ENCODE data around the gene SERPINA5. TPM values are rescaled to one million over a fixed set of nuclear protein-coding genes. Genes with fewer than 3 reads are reported as not detected.

Gene SERPINA5
- total and polyA plus RNA-seq, 2 donors (not counting 1 experiment from before 2014, with no cell fraction given), result not detected

GRCh38 chr14:94613720-94614644 lies 32.8 kb downstream of the SERPINA5 start:
- Histone ChIP-seq H3K4me3 (replicated peaks in 1 of 4; ENCODE audit: control extremely low read depth in 1 of 4, insufficient read depth in 1 of 4, low read depth in 3 of 4, low read length in 4 of 4) (no peak overlapping the region), H3K4me1 (ENCODE audit: control insufficient read depth, extremely low read depth, insufficient read depth, low read length) (no peaks in the 10 kb centered on the region), H3K36me3 (ENCODE audit: control insufficient read depth, insufficient read depth, low read length) (no peaks in the 10 kb centered on the region), H2AFZ (ENCODE audit: low read length) (no peak overlapping the region), H3K9me3 (ENCODE audit: control insufficient read depth, insufficient read depth, low read depth, low read length) (no peaks in the 10 kb centered on the region), H3K27ac (ENCODE audit: insufficient read depth, low read length) (no peak overlapping the region), H4K20me1 (ENCODE audit: control insufficient read depth, extremely low read depth, insufficient read depth, low read length) (no peaks in the 10 kb centered on the region), H3K79me2 (ENCODE audit: control insufficient read depth, insufficient read depth, low read length) (no peaks in the 10 kb centered on the region), H3K27me3 (ENCODE audit: control insufficient read depth, insufficient read depth, low read length) (no peaks in the 10 kb centered on the region), H3K9ac (ENCODE audit: insufficient read depth, low read length) (no peak overlapping the region), H3K4me2 (ENCODE audit: extremely low read depth, insufficient read depth, low read length) (no peak overlapping the region)
- TF ChIP-seq EZH2 (IDR thresholded peaks at IDR 0.05; ENCODE audit: low read length, missing control alignments) (no peak), CTCF (conservative IDR thresholded peaks at IDR 0.05 in 1 of 2, IDR thresholded peaks at IDR 0.05 in 1 of 2; ENCODE audit: low read depth in 1 of 2, low read length in 2 of 2) (no peak)
- no peak for DNase-seq (ENCODE audit: low read depth in 2 of 2)

- Histone ChIP-seq H3K9ac (ENCODE audit: insufficient read depth, low read length) (no peak overlapping the region), H3K4me1 (ENCODE audit: control insufficient read depth, extremely low read depth, insufficient read depth, low read length) (no peaks in the 10 kb centered on the region), H3K27ac (ENCODE audit: insufficient read depth, low read length) (no peak overlapping the region), H3K9me3 (ENCODE audit: control insufficient read depth, insufficient read depth, low read depth, low read length) (no peaks in the 10 kb centered on the region), H3K4me3 (replicated peaks in 1 of 4; ENCODE audit: control extremely low read depth in 1 of 4, insufficient read depth in 1 of 4, low read depth in 3 of 4, low read length in 4 of 4) (no peak overlapping the region), H4K20me1 (ENCODE audit: control insufficient read depth, extremely low read depth, insufficient read depth, low read length) (no peaks in the 10 kb centered on the region), H2AFZ (ENCODE audit: low read length) (no peak overlapping the region), H3K36me3 (ENCODE audit: control insufficient read depth, insufficient read depth, low read length) (no peaks in the 10 kb centered on the region), H3K4me2 (ENCODE audit: extremely low read depth, insufficient read depth, low read length) (no peak overlapping the region), H3K27me3 (ENCODE audit: control insufficient read depth, insufficient read depth, low read length) (no peaks in the 10 kb centered on the region), H3K79me2 (ENCODE audit: control insufficient read depth, insufficient read depth, low read length) (no peaks in the 10 kb centered on the region)
- TF ChIP-seq EZH2 (IDR thresholded peaks at IDR 0.05; ENCODE audit: low read length, missing control alignments), result no peak
- no peak for TF ChIP-seq CTCF (conservative IDR thresholded peaks at IDR 0.05 in 1 of 2, IDR thresholded peaks at IDR 0.05 in 1 of 2; ENCODE audit: low read depth in 1 of 2, low read length in 2 of 2)
- no peak for DNase-seq (ENCODE audit: low read depth in 2 of 2)
These were observed 33.6 kb downstream of the SERPINA5 start for GRCh38 chr14:94614802-94615201.

GRCh38 chr14:94615254-94615653 lies 34.0 kb downstream of the SERPINA5 start:
- Histone ChIP-seq H3K36me3 (ENCODE audit: control insufficient read depth, insufficient read depth, low read length) (no peaks in the 10 kb centered on the region), H4K20me1 (ENCODE audit: control insufficient read depth, extremely low read depth, insufficient read depth, low read length) (no peaks in the 10 kb centered on the region), H3K79me2 (ENCODE audit: control insufficient read depth, insufficient read depth, low read length) (no peaks in the 10 kb centered on the region), H3K9ac (ENCODE audit: insufficient read depth, low read length) (no peak overlapping the region), H3K9me3 (ENCODE audit: control insufficient read depth, insufficient read depth, low read depth, low read length) (no peaks in the 10 kb centered on the region), H3K4me1 (ENCODE audit: control insufficient read depth, extremely low read depth, insufficient read depth, low read length) (no peaks in the 10 kb centered on the region), H3K27me3 (ENCODE audit: control insufficient read depth, insufficient read depth, low read length) (no peaks in the 10 kb centered on the region), H3K27ac (ENCODE audit: insufficient read depth, low read length) (no peak overlapping the region), H3K4me2 (ENCODE audit: extremely low read depth, insufficient read depth, low read length) (no peak overlapping the region), H3K4me3 (replicated peaks in 1 of 4; ENCODE audit: control extremely low read depth in 1 of 4, insufficient read depth in 1 of 4, low read depth in 3 of 4, low read length in 4 of 4) (no peak overlapping the region), H2AFZ (ENCODE audit: low read length) (no peak overlapping the region)
- no peak for DNase-seq (ENCODE audit: low read depth in 2 of 2)
- TF ChIP-seq CTCF (conservative IDR thresholded peaks at IDR 0.05 in 1 of 2, IDR thresholded peaks at IDR 0.05 in 1 of 2; ENCODE audit: low read depth in 1 of 2, low read length in 2 of 2), result no peak
- no peak for TF ChIP-seq EZH2 (IDR thresholded peaks at IDR 0.05; ENCODE audit: low read length, missing control alignments)

Data from fibroblast of lung (primary cell).